ENCODE results near the gene ERVV-1.
"Not testable (repeated sequence)": the region's sequence is repeated elsewhere in the genome, so short reads cannot be mapped to it uniquely, and the experiment has no call there.

ERVV-1 gene

DNA sequence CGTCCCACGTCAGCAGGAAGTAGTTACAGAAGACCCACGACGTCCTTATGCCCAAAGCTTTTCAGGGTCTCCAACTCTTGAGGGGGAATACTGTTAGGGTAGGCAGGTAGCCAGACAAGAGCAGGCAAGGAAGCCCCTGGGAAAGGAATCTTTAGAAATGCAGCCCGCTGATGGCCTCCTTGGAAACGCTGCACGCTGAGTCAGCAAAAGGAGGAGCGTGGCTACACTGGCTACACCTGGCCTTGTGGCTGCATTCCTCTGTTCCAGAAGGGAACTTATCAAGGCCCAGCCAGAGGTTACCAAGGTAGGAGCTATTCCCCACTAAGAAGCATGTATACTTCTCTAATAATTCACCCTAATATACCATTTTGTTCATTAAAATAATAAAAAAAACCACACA is 2.0 kb downstream of the ERVV-1 start:
- DNase-seq (ENCODE audit: low read depth in 2 of 2, low spot score in 1 of 2) = no peak

DNA sequence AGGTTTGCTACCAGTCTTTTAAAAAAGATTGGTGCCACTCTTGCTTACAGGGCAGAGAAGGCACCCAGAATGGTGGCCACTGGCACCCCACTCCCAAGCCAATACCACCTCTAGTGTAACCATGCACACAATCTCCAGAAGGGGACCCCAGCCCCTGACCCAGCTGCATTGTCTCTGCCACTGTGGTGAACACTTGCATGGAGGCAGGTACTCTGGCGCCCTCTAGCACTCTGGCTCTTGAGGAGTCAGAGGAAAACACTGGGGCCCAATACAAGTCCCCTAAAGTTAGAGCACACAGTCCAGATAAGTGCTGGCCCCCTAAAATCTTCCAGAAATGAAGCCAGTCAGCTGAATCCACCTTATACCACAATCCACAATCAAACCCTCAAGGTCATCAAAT is 6.0 kb downstream of the ERVV-1 start:
- no peak for DNase-seq (ENCODE audit: low read depth in 2 of 2, low spot score in 1 of 2)

DNA sequence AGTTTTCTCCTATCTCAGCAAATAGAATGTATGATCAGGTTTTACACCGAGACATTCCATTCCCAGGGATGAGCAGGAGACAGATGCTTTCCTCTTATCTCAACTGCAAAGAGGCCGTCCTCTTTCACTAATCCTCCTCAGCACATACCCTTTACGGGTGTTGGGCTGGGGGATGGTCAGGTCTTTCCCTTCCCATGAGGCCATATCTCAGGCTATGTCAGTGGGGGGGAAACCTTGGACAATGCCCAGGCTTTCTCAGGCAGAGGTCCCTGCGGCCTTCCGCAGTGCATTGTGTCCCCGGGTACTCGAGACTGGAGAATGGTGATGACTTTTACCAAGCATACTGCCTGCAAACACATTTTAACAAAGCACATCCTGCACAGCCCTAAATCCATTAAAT is 14.6 kb downstream of the ERVV-1 start:
- not testable (repeated sequence) for DNase-seq (ENCODE audit: low read depth in 2 of 2, low spot score in 1 of 2)

- DNase-seq (ENCODE audit: low read depth in 2 of 2, low spot score in 1 of 2) = no peak
Measured at GRCh38 chr19:53034054-53034453, 20.3 kb downstream of the ERVV-1 start.

- DNase-seq (ENCODE audit: low read depth in 2 of 2, low spot score in 1 of 2) = no peak
Measured at GRCh38 chr19:53034948-53035675, 21.4 kb downstream of the ERVV-1 start.

DNA sequence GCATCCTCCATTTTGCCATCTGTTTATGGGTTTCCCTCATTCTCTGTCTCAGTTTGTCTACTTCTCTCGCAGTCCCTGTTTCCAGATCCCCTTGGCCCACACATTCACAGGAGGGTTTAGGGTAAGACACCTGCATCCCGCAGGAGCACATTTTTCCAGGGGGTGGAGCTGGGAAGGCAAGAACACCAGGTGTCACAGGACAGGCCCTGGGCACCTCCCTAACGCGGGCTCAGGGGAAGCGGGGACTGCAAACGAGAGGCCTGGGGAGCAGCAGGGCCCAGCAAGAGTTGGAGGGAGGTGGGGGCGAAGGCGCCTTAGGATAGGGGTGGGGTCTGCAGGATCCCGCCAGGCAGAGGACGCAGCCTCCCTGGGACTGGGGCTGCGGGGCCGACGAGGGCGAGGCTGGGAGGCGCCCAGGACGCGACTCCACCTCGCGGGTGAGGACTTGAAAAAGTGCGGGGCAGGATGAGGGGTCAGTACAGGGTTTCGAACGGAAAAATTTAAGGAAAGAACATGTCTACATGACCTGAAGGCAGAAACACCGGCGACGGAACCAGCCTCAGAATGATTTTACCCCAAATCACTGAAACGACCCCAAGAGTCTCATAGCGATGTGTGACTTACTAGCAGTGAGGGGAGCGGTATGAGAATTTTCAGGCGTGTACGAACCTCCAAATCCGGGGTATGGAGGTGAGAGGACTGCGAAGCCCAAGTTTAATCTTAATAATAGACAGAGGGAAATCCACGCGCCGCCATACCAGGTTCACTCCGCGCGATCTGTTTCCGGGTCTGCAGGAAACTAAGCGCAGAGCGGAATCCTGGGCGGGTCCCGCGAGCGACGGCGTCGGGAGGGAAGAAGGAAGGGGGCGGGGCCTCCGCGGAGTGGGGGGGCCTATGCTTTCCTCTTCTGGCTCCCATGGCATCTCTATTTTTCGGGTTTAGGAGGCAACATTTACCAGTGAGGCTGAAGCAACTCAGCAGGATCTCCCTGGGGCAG is 23.7 kb downstream of the ERVV-1 start:
- no peak for DNase-seq (ENCODE audit: low read depth in 2 of 2, low spot score in 1 of 2)

DNA sequence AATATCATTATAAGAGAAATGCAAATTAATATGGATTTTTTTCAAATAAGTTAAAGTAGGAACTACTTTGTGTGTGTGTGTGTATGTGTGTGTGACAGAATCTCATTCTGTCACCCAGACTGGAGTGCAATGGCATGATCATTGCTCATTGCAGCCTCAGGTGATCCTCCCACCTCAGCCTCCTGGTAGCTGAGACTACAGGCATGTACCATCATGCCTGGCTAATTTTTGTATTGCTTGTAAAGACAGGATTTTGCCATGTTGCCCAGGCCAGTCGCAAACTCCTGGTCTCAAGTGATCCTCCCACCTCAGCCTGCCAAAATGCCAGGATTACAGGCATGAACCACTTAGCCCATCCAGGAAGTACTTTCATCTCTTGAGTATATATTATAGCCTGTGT is 27.6 kb downstream of the ERVV-1 start:
- DNase-seq (ENCODE audit: low read depth in 2 of 2, low spot score in 1 of 2) = no peak

DNA sequence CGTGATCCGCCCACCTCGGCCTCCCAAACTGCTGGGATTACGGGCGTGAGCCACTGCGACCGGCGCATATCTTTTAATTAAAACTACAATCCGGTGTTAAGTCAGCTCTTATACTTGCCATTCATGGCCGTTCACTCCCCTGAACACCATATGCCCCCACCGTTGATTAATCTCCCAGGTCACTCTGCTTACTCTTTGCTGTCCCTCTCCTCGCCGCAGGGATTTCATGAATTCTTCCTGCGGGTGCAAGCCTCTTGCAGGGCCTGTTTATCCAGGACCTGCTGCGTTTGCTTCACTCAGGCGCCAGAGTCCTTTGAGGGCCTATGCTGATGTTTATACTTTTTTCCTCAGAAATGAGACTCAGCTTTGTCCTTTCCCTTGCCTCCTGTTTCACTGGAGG is 31.8 kb downstream of the ERVV-1 start:
- no peak for DNase-seq (ENCODE audit: low read depth in 2 of 2, low spot score in 1 of 2)

- DNase-seq (ENCODE audit: low read depth in 2 of 2, low spot score in 1 of 2) = no peak
Measured at GRCh38 chr19:53047379-53047778, 33.7 kb downstream of the ERVV-1 start.

GRCh38 chr19:53055117-53055516 is 41.4 kb downstream of the ERVV-1 start:
- DNase-seq (ENCODE audit: low read depth in 2 of 2, low spot score in 1 of 2) = no peak

DNA sequence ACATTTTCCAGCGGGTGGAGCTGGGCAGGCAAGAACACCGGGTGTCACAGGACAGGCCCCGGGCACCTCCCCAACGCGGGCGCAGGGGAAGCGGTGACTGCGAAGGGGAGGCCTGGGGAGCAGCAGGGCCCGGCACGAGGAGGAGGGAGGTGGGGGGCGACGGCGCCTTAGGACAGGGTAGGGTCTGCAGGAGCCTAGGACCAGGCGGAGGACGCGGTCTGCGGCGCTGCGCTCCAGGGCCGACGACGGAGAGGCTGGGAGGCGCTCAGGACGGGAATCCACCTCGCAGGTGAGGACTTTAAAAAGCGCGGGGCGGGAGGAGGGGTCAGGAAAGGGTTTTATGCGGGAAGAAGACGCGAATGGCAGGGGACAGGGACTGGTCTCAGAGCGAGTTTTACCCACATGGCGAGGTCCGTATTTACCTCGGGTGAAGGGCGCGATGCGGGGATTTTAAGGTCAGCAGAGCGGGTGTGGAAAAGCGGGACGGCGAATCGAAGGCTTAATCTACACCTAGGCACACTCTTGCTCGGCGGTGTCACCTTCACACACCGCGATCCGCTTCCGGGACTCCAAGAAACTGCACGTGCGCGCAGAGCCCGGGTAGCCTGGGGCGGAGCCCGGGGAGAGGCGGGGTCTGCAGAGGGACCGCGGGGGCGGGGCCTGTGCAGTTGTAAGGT is 44.3 kb downstream of the ERVV-1 start:
- DNase-seq (ENCODE audit: low read depth in 2 of 2, low spot score in 1 of 2) = no peak
